BE2C (cell line): ENCODE data around the gene C10orf53. TPM values are rescaled to one million over a fixed set of nuclear protein-coding genes. Genes with fewer than 3 reads are reported as not detected.
A peak's percentile ranks its signal among the peaks of the same experiment; 100 is the strongest.

ENCODE experiments used
- DNase-seq: peaks from one replicate; pipeline ENCODE4 v3.0.0-alpha.2; 2020
- H3K27me3 ChIP-seq: fragments of 250-450 bp; sonication (Bioruptor Pico); 2 replicates; pipeline ENCODE4 v1.5.1; 2020; ENCODE audit warnings: mild to moderate bottlenecking
- H3K36me3 ChIP-seq: fragments of 250-450 bp; sonication (Bioruptor Pico); 2 replicates; pipeline ENCODE4 v1.5.1; 2020; ENCODE audit warnings: mild to moderate bottlenecking
- H3K4me1 ChIP-seq: fragments of 250-450 bp; sonication (Bioruptor Pico); 2 replicates; pipeline ENCODE4 v1.5.1; 2020
- H3K4me3 ChIP-seq: 2 replicates; pipeline ENCODE4 v1.5.1; 2011; ENCODE audit warnings: low read depth, low read length
- H3K9me3 ChIP-seq: fragments of 250-450 bp; sonication (Bioruptor Pico); 2 replicates; pipeline ENCODE4 v1.5.1; 2020
- polyA plus RNA-seq: library from polyadenylated mRNA; unstranded; fragments of >200 nt; gene quantifications from one replicate; pipeline ENCODE4 v1.2.1, GENCODE V29; 2012; ENCODE audit warnings: low read depth, missing spikeins; ENCODE audit not compliant: insufficient read length, insufficient read depth
- TF ChIP-seq, protein P1 (sequence below): IDR thresholded peaks from 2 replicates; pipeline ENCODE4 v1.5.1; 2012; ENCODE audit warnings: mild to moderate bottlenecking, low read depth, low read length

Gene C10orf53, protein sequence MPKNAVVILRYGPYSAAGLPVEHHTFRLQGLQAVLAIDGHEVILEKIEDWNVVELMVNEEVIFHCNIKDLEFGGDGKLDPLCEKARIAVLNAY
- not detected for polyA plus RNA-seq

DNA sequence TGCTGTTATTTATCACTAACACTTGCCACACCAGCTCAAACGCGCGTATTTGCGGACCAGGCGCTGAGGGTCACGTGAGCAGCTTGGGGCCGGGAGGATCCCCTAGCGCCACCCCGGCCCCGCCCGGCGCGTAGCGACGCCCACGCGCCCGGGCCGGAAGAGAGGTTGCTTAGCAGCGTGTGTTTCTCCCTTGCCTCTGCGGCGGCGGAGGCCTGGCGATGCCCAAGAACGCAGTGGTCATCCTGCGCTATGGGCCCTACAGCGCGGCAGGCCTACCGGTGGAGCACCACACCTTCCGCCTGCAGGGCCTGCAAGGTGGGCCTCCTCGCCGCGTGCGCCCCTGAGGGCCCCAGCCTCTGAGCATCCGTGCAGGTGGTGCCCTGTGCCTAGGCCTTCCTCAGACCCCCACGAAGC is at the start of gene C10orf53:
Gene C10orf53, plus strand, starts transcription at position 172 of the 414 bp plus-strand sequence. Its CDS starts 47 bp downstream, at position 219.
- Histone ChIP-seq H3K4me3 (peak within 1 kb of the TSS; percentile 55), H3K9me3 (no peaks in the 10 kb centered on the region), H3K27me3 (no peaks in the 10 kb centered on the region), H3K4me1 (peaks cover 5% of the 10 kb centered on the region; the same call in 1 of the 2 replicates), H3K36me3 (no peaks in the 10 kb centered on the region)
- TF ChIP-seq, protein P1, sequence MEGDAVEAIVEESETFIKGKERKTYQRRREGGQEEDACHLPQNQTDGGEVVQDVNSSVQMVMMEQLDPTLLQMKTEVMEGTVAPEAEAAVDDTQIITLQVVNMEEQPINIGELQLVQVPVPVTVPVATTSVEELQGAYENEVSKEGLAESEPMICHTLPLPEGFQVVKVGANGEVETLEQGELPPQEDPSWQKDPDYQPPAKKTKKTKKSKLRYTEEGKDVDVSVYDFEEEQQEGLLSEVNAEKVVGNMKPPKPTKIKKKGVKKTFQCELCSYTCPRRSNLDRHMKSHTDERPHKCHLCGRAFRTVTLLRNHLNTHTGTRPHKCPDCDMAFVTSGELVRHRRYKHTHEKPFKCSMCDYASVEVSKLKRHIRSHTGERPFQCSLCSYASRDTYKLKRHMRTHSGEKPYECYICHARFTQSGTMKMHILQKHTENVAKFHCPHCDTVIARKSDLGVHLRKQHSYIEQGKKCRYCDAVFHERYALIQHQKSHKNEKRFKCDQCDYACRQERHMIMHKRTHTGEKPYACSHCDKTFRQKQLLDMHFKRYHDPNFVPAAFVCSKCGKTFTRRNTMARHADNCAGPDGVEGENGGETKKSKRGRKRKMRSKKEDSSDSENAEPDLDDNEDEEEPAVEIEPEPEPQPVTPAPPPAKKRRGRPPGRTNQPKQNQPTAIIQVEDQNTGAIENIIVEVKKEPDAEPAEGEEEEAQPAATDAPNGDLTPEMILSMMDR: no peak
- DNase-seq: peak; percentile 90

DNA sequence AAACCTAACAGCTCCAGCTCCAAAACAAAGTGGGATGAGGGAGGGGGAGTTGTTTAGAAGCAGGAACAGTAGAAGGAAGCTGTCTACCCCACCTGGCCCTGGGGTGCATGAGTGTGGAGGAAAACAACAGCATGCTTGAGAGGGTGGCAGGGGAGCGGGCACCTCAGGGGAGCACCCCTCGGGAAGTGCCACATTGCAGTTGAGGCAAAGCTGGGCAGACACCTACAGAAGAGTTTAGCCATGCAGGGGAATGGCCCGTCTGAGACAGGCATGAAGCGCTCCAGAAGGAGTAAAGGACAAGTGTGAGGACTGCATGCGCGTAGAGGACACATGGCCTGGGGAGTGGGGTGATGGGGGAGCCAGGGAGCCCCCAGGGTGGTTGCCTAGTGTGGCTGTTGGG is 47.5 kb upstream of the C10orf53 start:
- TF ChIP-seq, protein P1: no peak
- Histone ChIP-seq H3K36me3 (no peaks in the 10 kb centered on the region), H3K4me1 (peaks cover 37% of the 10 kb centered on the region), H3K27me3 (no peaks in the 10 kb centered on the region), H3K4me3 (no peak overlapping the region), H3K9me3 (no peaks in the 10 kb centered on the region)
- DNase-seq: no peak

DNA sequence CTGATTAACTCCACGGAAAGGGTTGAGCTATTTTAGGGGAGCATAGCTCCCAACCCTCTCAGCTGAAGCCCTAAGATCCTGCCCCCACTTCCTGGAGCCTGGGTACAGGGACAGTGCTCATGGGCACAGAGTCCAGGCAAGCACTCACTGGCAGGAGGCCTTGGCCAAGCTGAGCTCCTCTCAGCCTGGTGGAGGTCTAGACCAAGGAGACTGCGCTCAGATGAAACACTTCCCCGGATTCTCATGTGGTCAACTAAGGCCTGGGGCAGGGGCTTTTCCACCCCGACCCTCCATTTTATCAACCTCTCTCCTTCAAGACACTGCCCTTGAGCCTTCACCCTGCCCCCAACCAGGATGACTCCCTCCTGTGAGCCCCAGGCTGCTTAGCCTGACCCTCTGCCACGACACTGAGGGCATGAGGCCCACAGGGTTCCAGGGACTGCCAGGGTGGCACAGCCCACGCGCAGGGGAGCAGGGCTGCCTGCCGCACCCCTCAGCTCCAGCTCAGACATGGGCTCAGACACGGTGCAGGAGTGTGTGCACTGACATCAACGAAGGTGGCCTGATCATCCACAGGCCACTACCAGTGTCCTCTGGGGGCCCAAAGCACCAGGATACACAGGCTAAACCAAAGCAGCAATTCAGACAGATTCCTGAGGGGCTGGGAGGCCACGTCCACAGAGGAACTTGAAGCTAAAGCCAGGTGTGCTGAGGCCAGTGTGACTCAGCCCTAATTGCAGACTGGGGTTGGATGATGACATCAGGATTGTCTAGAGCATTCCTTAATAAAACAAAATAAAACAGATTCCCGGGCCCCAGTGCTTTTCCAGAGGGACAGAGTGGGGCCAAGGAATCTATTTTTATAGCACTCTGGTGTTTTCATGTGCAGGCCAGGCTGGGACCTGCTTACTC is 46.8 kb upstream of the C10orf53 start:
- Histone ChIP-seq H3K4me1 (peaks cover 37% of the 10 kb centered on the region), H3K9me3 (no peaks in the 10 kb centered on the region), H3K36me3 (no peaks in the 10 kb centered on the region), H3K4me3 (no peak overlapping the region), H3K27me3 (no peaks in the 10 kb centered on the region)
- no peak for DNase-seq
- TF ChIP-seq, protein P1: no peak

DNA sequence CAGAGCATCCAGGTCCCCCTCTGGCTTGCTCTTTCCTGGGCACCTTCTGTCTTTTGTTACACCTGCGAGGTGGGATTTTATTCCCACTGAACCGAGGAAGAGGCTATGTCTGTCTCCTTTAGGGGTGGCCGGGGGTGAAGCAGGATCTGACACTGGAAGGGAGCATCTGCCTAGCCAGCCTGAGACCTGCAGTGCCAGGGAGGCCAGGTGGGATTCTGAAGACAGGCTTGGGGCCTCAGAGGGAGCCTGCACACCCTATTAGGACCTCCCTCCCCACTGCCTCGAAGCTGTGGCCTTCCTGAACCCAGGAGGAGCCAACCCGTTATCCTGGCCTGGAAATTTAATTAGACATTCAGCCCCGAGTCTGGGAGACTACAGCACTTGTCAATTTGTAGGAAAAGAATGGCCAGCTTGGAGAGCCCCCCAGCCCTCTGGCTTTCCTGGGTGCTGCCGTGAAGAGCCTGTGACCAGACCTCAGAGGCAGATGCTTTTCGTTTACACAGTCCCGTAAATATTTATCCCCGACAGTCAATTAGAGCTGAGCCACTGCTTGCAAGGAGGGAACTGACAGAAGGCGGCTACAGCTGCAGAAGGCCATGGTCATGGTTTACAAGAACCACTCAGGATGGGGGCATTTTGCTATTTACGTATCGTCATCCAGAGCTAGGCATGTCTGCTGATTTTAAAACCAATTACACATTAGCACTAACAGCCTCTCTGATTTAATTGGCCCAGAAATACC is 46.0 kb upstream of the C10orf53 start:
- Histone ChIP-seq H3K36me3 (no peaks in the 10 kb centered on the region), H3K27me3 (no peaks in the 10 kb centered on the region), H3K4me1 (peaks cover 37% of the 10 kb centered on the region), H3K4me3 (no peak overlapping the region), H3K9me3 (no peaks in the 10 kb centered on the region)
- TF ChIP-seq, protein P1: no peak
- peak; percentile 54 for DNase-seq

DNA sequence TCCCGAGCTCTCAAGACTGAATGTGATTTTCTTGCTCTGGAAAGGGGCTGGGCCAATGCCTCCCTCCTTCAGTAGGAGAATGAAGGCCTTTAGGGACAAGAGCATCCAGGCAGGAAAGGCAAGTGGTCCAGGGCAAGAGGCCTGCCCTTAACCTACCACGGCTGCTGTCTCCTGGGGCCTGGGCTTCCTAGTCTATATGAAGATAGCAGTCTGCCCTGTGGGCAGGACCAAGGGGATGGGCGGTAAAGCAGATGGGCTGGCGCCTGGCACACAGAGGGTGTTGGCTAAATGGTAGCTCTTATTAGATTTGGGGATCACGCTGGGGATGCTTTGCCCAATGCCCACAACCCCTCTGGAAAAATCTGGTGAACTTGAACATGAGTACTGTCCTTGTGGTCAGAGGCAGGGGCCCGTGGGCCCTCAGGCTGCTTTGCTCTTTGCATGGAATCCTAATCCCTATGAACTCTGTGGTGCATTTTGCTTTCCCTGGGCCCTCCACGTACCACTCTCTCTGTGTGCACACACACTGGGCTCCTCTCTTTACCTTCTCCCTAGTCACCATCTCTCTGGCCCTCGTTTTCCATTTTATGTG is 45.3 kb upstream of the C10orf53 start:
- DNase-seq: peak; percentile 53
- TF ChIP-seq, protein P1: no peak
- H3K4me1 ChIP-seq: peaks cover 31% of the 10 kb centered on the region
- no peaks in the 10 kb centered on the region for H3K9me3 ChIP-seq
- H3K4me3 ChIP-seq: no peak overlapping the region
- no peaks in the 10 kb centered on the region for H3K36me3 ChIP-seq
- H3K27me3 ChIP-seq: no peaks in the 10 kb centered on the region
